C4-2B (cell line): ENCODE results near the gene TPD52L1.

Source experiments
- H3K27ac ChIP-seq: fragments of 450-650 bp; 2 replicates; pipeline ENCODE4 v1.5.1; 2017
- CTCF ChIP-seq: fragments of 450-650 bp; conservative IDR thresholded peaks from 2 replicates; pipeline ENCODE4 v1.5.1; 2017; ENCODE audit warnings: mild to moderate bottlenecking
- ZFX ChIP-seq: fragments of 450-650 bp; IDR thresholded peaks from 2 replicates; pipeline ENCODE4 v1.6.1; 2017

The TPD52L1 gene

DNA sequence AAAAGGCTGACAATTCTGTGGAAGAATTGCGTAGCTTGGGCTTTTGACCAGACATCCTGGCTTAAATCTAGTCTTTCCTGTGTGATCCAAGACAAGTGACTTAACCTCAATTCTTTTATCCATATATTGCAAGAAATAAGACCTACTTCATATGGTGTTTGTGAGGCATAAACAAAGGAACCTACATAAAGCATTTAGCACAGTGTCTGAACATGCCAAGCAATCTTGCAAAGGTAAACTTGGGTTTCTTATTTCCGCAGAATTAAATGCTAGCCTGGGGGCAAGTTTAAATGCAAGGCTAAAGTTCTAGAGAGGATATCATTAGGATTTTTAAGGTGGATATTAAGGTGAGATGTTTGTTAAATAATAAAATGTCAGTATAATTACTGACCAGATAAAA lies 100.3 kb downstream of the TPD52L1 start:
- H3K27ac ChIP-seq: no peak overlapping the region
- TF ChIP-seq ZFX: no peak
- no peak for TF ChIP-seq CTCF

GRCh38 chr6:125254321-125254720 lies 100.7 kb downstream of the TPD52L1 start:
- H3K27ac ChIP-seq: no peak overlapping the region
- TF ChIP-seq CTCF: no peak
- TF ChIP-seq ZFX: no peak

- TF ChIP-seq CTCF (no peak), ZFX (no peak)
- no peak overlapping the region for H3K27ac ChIP-seq
These were observed 101.6 kb downstream of the TPD52L1 start for GRCh38 chr6:125255201-125255600.

DNA sequence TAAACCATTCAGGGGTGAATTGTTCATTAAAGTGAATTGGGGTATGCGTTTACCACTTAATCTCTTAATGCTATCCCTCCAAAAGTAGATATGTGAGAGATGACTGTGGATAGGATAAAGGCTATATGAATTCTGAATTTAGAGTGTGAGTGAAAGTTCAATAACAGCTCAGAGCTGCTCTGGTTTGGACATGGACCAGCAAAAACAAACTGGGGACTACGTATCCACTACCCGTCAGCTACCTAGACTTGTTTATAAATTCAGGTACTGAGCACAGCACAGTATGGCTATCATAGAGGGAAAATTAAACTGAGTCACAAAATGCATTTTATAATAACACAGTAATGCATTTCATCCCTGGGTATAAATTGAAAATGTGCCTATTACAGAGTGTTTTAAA lies 103.8 kb downstream of the TPD52L1 start:
- TF ChIP-seq CTCF: no peak
- TF ChIP-seq ZFX: no peak

DNA sequence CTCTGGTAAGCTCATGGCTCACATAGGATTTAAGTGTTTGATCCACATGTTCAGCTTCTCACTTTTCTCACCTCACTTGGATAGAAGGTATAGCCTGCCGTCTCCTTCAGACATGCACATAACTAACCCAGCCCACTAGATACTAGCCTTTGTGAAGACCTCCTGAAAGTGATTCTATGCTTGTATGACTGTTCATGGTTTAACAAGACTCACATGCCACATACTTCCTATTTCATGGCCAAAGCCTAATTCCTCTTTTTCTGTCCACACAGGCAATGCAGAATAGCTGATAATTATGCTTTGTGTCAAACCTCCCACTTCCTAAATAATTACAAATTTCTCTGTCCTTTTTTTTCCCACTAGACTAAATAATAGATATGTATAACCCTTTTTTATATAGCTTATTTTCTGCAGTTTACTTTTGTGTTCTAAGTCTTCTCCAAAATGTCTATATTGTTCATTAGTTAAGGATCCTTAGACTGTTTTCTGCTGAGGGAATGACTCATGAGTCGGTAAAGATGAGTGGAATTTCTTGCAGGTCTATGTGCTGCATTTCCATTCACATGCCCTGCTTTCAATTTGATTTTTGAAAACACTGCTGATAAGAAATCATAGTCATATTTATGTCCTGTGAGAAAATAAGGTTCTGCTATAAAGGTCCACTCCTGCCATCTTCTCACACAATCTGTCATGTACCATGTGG lies 105.2 kb downstream of the TPD52L1 start:
- no peak for TF ChIP-seq CTCF
- TF ChIP-seq ZFX: no peak
- H3K27ac ChIP-seq: no peak overlapping the region

More for the DNA sequence above, 103.8 kb downstream of the TPD52L1 start:
- H3K27ac ChIP-seq: no peak overlapping the region

DNA sequence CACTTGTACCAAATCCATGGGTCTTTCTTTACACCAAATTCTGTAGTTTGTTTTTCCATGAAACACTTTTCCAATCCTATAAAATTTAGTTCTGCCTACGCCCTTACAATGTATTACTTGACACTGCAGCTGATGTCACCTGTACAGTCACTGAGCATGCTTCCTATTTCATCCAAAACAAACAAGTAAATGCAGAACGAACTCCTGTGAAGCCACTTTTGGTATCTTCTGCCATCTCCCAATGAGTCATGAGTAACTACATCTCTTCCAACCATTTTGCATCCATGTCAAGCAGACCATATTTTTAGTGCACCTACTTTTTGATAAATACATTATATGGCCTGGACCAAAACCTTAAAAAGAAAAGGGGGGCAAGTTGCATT lies 105.8 kb downstream of the TPD52L1 start:
- H3K27ac ChIP-seq: no peak overlapping the region
- no peak for TF ChIP-seq ZFX
- TF ChIP-seq CTCF: no peak

DNA sequence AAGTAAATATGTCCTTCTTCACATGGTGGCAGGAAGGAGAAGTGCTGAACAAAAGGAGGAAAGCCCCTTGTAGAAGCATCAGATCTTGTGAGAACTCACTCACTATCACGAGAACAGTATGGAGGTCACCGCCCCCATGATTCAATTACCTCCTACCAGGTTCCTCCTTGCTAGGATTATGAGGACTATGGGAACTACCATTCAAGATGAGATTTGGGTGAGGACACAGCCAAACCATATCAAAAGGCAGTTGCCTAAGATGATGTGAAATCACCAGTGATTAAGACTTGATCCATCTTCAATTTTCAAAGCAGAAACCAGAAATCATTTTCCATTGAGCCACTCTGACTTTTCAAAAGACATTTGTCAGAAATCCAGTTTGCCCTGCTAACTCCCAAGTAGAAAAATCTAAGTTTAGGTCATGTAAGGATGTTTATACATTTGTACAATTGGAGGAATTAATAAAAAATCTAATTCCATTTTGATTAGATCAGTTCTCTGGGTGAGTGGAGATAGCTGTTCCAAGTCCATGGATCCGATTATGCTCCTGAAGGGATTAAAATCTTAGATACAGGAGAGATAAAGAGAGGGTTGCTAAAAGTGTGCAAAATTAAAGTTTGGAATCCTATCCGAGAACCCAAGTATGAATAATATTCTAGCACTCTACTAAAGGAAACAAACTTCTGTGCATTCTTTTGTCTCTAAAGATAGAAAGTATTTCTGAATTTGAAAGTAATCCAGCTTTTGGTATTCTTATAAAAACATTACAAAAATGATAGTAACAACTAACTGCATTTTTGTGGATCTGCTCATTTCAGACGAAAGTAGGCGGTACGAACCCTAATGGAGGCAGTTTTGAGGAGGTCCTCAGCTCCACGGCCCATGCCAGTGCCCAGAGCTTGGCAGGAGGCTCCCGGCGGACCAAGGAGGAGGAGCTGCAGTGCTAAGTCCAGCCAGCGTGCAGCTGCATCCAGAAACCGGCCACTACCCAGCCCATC lies 108.7 kb downstream of the TPD52L1 start:
- no peak overlapping the region for H3K27ac ChIP-seq
- TF ChIP-seq CTCF (no peak), ZFX (no peak)
